Activated naive CD4-positive, alpha-beta T cell treated with anti-CD3 and anti-CD28 coated beads, Interleukin-2, amount 50 U/mL, for 72 hours (primary cell): ENCODE data around the gene TTI1. TPM values are rescaled to one million over a fixed set of nuclear protein-coding genes. Genes with fewer than 3 reads are reported as not detected.

Source experiments
- total RNA-seq, 2 donors: library from RNA; stranded (reverse); gene quantifications; one replicate each; pipeline ENCODE4 v1.2.3, GENCODE V29; 2022

TTI1 gene
- total RNA-seq, 2 donors from 2014 or later, result 36.1 to 40.2 TPM

Other genes starting within 250 kb of the TTI1 start
- under 1 TPM; 0.30 to 0.33 TPM for gene VSTM2L, start 130.3 kb downstream of the TTI1 start, total RNA-seq
- gene RPRD1B, start 290 bp upstream of the TTI1 start, total RNA-seq, result 10 to 100 TPM; 40.2 to 44.0 TPM
- gene TGM2, start 131.8 kb upstream of the TTI1 start, total RNA-seq, result under 1 TPM in 1 of 2 donors, not detected in 1; 0.10 TPM
- not detected for gene KIAA1755, start 227.3 kb upstream of the TTI1 start, total RNA-seq